ENCODE measurements around the gene CEP104. TPM values are rescaled to one million over a fixed set of nuclear protein-coding genes. Genes with fewer than 3 reads are reported as not detected.
A peak's percentile ranks its signal among the peaks of the same experiment; 100 is the strongest.

The CEP104 gene
- total RNA-seq, 1 experiment from 2014 or later = 34.5 TPM

DNA sequence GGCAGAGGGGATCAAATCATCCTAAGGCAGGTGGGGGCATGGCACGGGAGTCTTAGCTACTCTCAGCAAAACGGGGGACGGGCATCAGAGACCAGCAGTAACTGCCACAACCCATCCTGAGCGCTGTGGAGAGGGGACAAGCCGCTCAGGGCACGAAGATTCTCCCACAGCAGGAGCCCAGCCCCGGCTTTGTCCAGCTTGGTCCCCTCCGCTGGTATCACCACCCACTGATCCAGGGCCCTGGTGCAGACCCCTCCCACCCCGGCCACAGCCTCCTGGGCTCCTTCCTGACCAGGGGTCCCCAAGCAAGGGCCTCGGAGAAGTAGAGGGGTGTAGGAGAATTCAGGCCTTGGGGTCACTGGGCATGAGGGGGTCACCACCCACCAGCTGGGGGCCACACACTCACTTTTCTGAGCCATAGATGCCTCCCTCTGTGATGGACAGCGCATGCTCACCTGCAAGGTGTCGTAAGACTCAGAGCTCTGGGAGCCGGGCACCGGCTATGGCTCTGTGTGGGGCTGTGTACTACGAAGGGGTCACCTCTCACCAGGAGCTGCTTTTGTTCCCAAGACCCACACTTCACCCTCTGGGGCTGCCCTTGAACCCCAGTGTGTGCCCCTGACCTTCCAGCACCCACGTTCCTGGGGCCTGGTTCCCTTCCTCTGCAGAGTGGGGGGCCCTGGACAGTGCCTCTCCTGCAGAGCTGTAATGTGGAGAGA, 86.8 kb downstream of the CEP104 start:
- Histone ChIP-seq H3K4me1 (ENCODE audit: insufficient read depth, low read length) (no peaks in the 10 kb centered on the region; the same call in 1 of the 2 replicates), H3K9ac (ENCODE audit: extremely low read depth, insufficient read length, low read length) (no peak overlapping the region), H3K79me2 (ENCODE audit: insufficient read depth, low read length) (no peaks in the 10 kb centered on the region), H3K27ac (ENCODE audit: insufficient read length, low read depth, low read length) (no peak overlapping the region), H3T11ph (ENCODE audit: low read length) (no peak overlapping the region), H3K23ac (ENCODE audit: insufficient read length, low read depth, low read length) (no peak overlapping the region), H4K20me1 (ENCODE audit: control insufficient read depth, insufficient read depth, insufficient read length) (no peaks in the 10 kb centered on the region), H3K9me3 (ENCODE audit: control insufficient read depth, low read depth, low read length) (no peaks in the 10 kb centered on the region), H3K79me1 (ENCODE audit: insufficient read depth, low read depth, low read length, poor library complexity, severe bottlenecking) (no peaks in the 10 kb centered on the region), H3K27me3 (ENCODE audit: insufficient read depth, low read length) (no peaks in the 10 kb centered on the region), H2AFZ (ENCODE audit: low read length) (no peak overlapping the region), H2BK5ac (ENCODE audit: insufficient read length, low read length) (no peak overlapping the region), H4K5ac (ENCODE audit: insufficient read length, low read depth, low read length) (no peak overlapping the region), H3K4me2 (ENCODE audit: insufficient read depth, insufficient read length, low read length) (no peak overlapping the region), H3K4ac (ENCODE audit: low read depth, low read length) (no peak overlapping the region), H4K91ac (ENCODE audit: insufficient read length, low read depth, low read length) (no peak overlapping the region), H3K14ac (ENCODE audit: insufficient read depth, low read length) (no peak overlapping the region; the same call in 1 of the 2 replicates), H3K23me2 (ENCODE audit: insufficient read length, low read depth, low read length, poor library complexity, severe bottlenecking) (peaks cover 11% of the 10 kb centered on the region), H2BK20ac (ENCODE audit: low read depth, low read length, poor library complexity, severe bottlenecking) (no peak overlapping the region), H2BK12ac (ENCODE audit: insufficient read length, low read depth, low read length) (no peak overlapping the region), H3K56ac (ENCODE audit: insufficient read length, low read depth, low read length) (no peak overlapping the region), H3K18ac (ENCODE audit: insufficient read length, low read depth, low read length) (no peak overlapping the region), H2BK15ac (ENCODE audit: low read depth, low read length) (no peak overlapping the region), H4K8ac (replicated peaks; ENCODE audit: insufficient read length, low read depth, low read length) (no peak overlapping the region), H2BK120ac (ENCODE audit: low read depth, low read length, poor library complexity, severe bottlenecking) (no peak overlapping the region), H2AK5ac (ENCODE audit: insufficient read length, low read length) (no peak overlapping the region)
- H3K4me1 Mint-ChIP-seq = peaks cover 12 to 20% of the 10 kb centered on the region in 2 experiments; a peak in 3 of 4 replicates
- peak overlapping the region in 1 of 2 experiments; percentile 7; a peak in 2 of 5 replicates for H3K4me3 Mint-ChIP-seq
- H3K9me3 Mint-ChIP-seq = peaks cover 16 to 33% of the 10 kb centered on the region in 2 experiments
- H3K27ac Mint-ChIP-seq = no peak overlapping the region
- no peak for DNase-seq
- WGBS (ENCODE audit: extremely low coverage, insufficient read length, low lambda C conversion rate) = no CpG with 5 or more reads among the region's 16 CpGs
- TF ChIP-seq, protein P1, sequence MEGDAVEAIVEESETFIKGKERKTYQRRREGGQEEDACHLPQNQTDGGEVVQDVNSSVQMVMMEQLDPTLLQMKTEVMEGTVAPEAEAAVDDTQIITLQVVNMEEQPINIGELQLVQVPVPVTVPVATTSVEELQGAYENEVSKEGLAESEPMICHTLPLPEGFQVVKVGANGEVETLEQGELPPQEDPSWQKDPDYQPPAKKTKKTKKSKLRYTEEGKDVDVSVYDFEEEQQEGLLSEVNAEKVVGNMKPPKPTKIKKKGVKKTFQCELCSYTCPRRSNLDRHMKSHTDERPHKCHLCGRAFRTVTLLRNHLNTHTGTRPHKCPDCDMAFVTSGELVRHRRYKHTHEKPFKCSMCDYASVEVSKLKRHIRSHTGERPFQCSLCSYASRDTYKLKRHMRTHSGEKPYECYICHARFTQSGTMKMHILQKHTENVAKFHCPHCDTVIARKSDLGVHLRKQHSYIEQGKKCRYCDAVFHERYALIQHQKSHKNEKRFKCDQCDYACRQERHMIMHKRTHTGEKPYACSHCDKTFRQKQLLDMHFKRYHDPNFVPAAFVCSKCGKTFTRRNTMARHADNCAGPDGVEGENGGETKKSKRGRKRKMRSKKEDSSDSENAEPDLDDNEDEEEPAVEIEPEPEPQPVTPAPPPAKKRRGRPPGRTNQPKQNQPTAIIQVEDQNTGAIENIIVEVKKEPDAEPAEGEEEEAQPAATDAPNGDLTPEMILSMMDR (conservative IDR thresholded peaks at IDR 0.05) = no peak
- peaks cover 39% of the 10 kb centered on the region for H3K27me3 Mint-ChIP-seq (ENCODE audit: low read depth)
- peaks cover 2 to 24% (median 11%) of the 10 kb centered on the region in 3 experiments; a peak in 6 of 7 replicates for H3K36me3 Mint-ChIP-seq (ENCODE audit: insufficient read depth in 1 of 3, low read depth in 3 of 3)

Data from H9 (cell line).